ENCODE results near the gene HNRNPC. TPM values are rescaled to one million over a fixed set of nuclear protein-coding genes. Genes with fewer than 3 reads are reported as not detected.

The HNRNPC gene
- total and polyA plus RNA-seq, 2 of the 8 experiments (the other 6 are each of a cell fraction or from before 2014, with no cell fraction given) = 781 to 1,207 TPM

GRCh38 chr14:21313512-21313911 is 44.3 kb upstream of the HNRNPC start (continued):
- no peak for TF ChIP-seq CHD7 (IDR thresholded peaks at IDR 0.05; ENCODE audit: insufficient replicate concordance, low read length)
- TF ChIP-seq JUN (IDR thresholded peaks at IDR 0.05; ENCODE audit: low read depth, low read length) = no peak

Data from H1 (cell line).